Gastroesophageal sphincter (tissue), 3 donors: ENCODE results near the gene GLTP.

ENCODE experiments used
- EP300 ChIP-seq: sonication (generic); formaldehyde crosslinking; IDR thresholded peaks from one replicate; pipeline ENCODE4 v1.6.1; 2017; ENCODE audit warnings: antibody characterized with exemption, mild to moderate bottlenecking
- POLR2A ChIP-seq, 2 donors: fragments of 450-650 bp; IDR thresholded peaks; one replicate each; pipeline ENCODE4 v1.6.1; 2017; ENCODE audit warnings: antibody characterized with exemption in 2 of 2, mild to moderate bottlenecking in 2 of 2, moderate library complexity in 1 of 2
- POLR2AphosphoS5 ChIP-seq: sonication (generic); formaldehyde crosslinking; IDR thresholded peaks from one replicate; pipeline ENCODE4 v1.6.1; 2017; ENCODE audit warnings: antibody characterized with exemption
- TF ChIP-seq, protein P1 (sequence below), 4 experiments: fragments of 200-600 bp in 2 of 4; fragments of 450-650 bp in 2 of 4; sonication (generic) in 1 of 4; IDR thresholded peaks; one replicate each; pipeline ENCODE4 v1.5.1; 2017 to 2019; ENCODE audit warnings: antibody characterized with exemption in 4 of 4, mild to moderate bottlenecking in 2 of 4, moderate library complexity in 2 of 4

- TF ChIP-seq EP300, result no peak
- TF ChIP-seq POLR2AphosphoS5, result no peak
- TF ChIP-seq, protein P1, sequence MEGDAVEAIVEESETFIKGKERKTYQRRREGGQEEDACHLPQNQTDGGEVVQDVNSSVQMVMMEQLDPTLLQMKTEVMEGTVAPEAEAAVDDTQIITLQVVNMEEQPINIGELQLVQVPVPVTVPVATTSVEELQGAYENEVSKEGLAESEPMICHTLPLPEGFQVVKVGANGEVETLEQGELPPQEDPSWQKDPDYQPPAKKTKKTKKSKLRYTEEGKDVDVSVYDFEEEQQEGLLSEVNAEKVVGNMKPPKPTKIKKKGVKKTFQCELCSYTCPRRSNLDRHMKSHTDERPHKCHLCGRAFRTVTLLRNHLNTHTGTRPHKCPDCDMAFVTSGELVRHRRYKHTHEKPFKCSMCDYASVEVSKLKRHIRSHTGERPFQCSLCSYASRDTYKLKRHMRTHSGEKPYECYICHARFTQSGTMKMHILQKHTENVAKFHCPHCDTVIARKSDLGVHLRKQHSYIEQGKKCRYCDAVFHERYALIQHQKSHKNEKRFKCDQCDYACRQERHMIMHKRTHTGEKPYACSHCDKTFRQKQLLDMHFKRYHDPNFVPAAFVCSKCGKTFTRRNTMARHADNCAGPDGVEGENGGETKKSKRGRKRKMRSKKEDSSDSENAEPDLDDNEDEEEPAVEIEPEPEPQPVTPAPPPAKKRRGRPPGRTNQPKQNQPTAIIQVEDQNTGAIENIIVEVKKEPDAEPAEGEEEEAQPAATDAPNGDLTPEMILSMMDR (IDR thresholded peaks at IDR 0.05), result no peak
- TF ChIP-seq POLR2A (IDR thresholded peaks at IDR 0.05), result no peak
Observed at GRCh38 chr12:109842021-109842420, 38.3 kb downstream of the GLTP start.
